PC-3 (cell line): ENCODE data around the gene NAIF1. TPM values are rescaled to one million over a fixed set of nuclear protein-coding genes. Genes with fewer than 3 reads are reported as not detected.
"Not testable (repeated sequence)": the region's sequence is repeated elsewhere in the genome, so short reads cannot be mapped to it uniquely, and the experiment has no call there.

ENCODE experiments used
- ATAC-seq: fragments of 200-7000 bp; cut with Tn5 transposase; 2 replicates; pipeline ENCODE4 v1.9.1; 2020; ENCODE audit warnings: mild to moderate bottlenecking, moderate library complexity
- BruUV-seq: library from RNA; stranded (reverse); fragments of 400-500 nt; replicated peaks from 2 replicates; lab custom pipeline; 2021; lab: Mats Ljungman, UMichigan
- CTCF ChIA-PET: fragments of 300-600 bp; sonication (Branson Sonifier 250); formaldehyde crosslinking; loops from one replicate; lab custom pipeline; 2022; ENCODE audit warnings: antibody characterized with exemption; lab: Charles Lee
- POLR2A ChIA-PET: fragments of 300-600 bp; sonication (Branson Sonifier 250); formaldehyde crosslinking; loops from one replicate; lab custom pipeline; 2022; ENCODE audit warnings: antibody characterized with exemption; ENCODE audit not compliant: unreplicated experiment; lab: Charles Lee
- DNase-seq: peaks from one replicate; pipeline ENCODE4 v3.0.0-alpha.2; 2015
- H2AFZ ChIP-seq: fragments of 300-600 bp; sonication (generic); 2 replicates; pipeline ENCODE4 v1.6.0; 2016; ENCODE audit warnings: antibody characterized with exemption, low read length
- H3F3A ChIP-seq: fragments of 300-600 bp; sonication (generic); one replicate; pipeline ENCODE4 v1.6.0; 2017; ENCODE audit warnings: antibody characterized with exemption, low read length, control low read depth, mild to moderate bottlenecking; ENCODE audit not compliant: unreplicated experiment
- H3K27ac ChIP-seq: fragments of 300-600 bp; sonication (generic); 2 replicates; pipeline ENCODE4 v1.5.1; 2016; ENCODE audit warnings: mild to moderate bottlenecking, low read length
- H3K27me3 ChIP-seq: fragments of 300-600 bp; sonication (generic); 2 replicates; pipeline ENCODE4 v1.6.1; 2016; ENCODE audit warnings: low read length, mixed read lengths
- H3K36me3 ChIP-seq: fragments of 300-600 bp; sonication (generic); 2 replicates; pipeline ENCODE4 v1.6.1; 2016; ENCODE audit warnings: low read depth, mixed run types, low read length, mixed read lengths
- H3K4me1 ChIP-seq: fragments of 300-600 bp; sonication (generic); 2 replicates; pipeline ENCODE4 v1.5.1; 2016; ENCODE audit warnings: low read length; ENCODE audit not compliant: insufficient read depth
- H3K4me2 ChIP-seq: fragments of 300-600 bp; sonication (generic); 2 replicates; pipeline ENCODE4 v1.6.0; 2016; ENCODE audit warnings: low read length
- H3K4me3 ChIP-seq: fragments of 300-600 bp; sonication (generic); 2 replicates; pipeline ENCODE4 v1.5.1; 2016; ENCODE audit warnings: mild to moderate bottlenecking, low read length, mixed read lengths
- H3K79me2 ChIP-seq: fragments of 300-600 bp; sonication (generic); 2 replicates; pipeline ENCODE4 v1.6.1; 2017; ENCODE audit warnings: low read length, mixed read lengths
- H3K9ac ChIP-seq: fragments of 300-600 bp; sonication (generic); 2 replicates; pipeline ENCODE4 v1.6.0; 2016; ENCODE audit warnings: mild to moderate bottlenecking, low read length
- H3K9me2 ChIP-seq: fragments of 300-600 bp; sonication (generic); replicated peaks from 2 replicates; pipeline ENCODE4 v1.6.1; 2016; ENCODE audit warnings: mixed run types, low read length, mixed read lengths
- H3K9me3 ChIP-seq: fragments of 300-600 bp; sonication (generic); 2 replicates; pipeline ENCODE4 v1.6.1; 2016; ENCODE audit warnings: low read length, mixed read lengths
- H4K20me1 ChIP-seq: fragments of 300-600 bp; sonication (generic); 2 replicates; pipeline ENCODE4 v1.6.1; 2016; ENCODE audit warnings: low read length, mixed read lengths
- EZH2 ChIP-seq: fragments of 300-600 bp; sonication (generic); IDR thresholded peaks from one replicate; pipeline ENCODE4 v1.6.1; 2017; ENCODE audit warnings: antibody characterized with exemption, mild to moderate bottlenecking, low read length; ENCODE audit not compliant: unreplicated experiment
- EZH2phosphoT487 ChIP-seq: fragments of 300-600 bp; sonication (generic); IDR thresholded peaks from 2 replicates; pipeline ENCODE4 v1.6.1; 2018; ENCODE audit warnings: mild to moderate bottlenecking, antibody characterized with exemption, low read length, borderline replicate concordance
- intact Hi-C: fragments of 100-400 bp; cut with micrococcal nuclease; formaldehyde crosslinking; loops from 2 replicates; pipeline ENCODE4 v1.9.0; 2023
- total RNA-seq: library from RNA; depleted of rRNA; stranded (reverse); fragments of >200 nt; gene quantifications from 2 replicates; pipeline ENCODE4 v1.2.3, GENCODE V29; 2014
- TF ChIP-seq, protein P1 (sequence below): fragments of 300-600 bp; sonication (generic); conservative IDR thresholded peaks from 2 replicates; pipeline ENCODE4 v1.5.1; 2017; ENCODE audit warnings: antibody characterized with exemption, low read depth, mild to moderate bottlenecking, low read length

NAIF1 gene
- total RNA-seq, 1 experiment from 2014 or later: 8.4 TPM

DNA sequence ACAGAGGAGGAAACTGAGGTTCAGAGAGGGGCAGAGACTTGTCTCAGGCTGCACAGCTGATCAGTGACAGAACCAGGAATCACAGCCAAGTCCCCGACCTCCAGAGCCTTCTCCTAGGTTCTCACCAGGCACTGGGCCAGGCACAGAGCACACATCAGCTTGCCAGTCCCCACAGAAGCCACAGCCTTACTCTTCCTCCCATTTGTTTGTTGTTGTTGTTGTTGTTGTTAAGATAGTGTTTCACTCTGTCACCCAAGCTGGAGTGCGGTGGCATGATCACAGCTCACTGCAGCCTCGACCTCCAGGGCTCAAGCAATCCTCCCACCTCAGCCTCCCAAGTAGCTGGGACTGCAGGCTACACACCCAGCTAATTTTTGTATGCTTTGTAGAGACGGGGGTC, 41.4 kb downstream of the NAIF1 start:
- Histone ChIP-seq H3F3A (no peaks in the 10 kb centered on the region), H3K4me1 (peaks cover 4% of the 10 kb centered on the region; the same call in 1 of the 2 replicates), H3K9me2 (no peaks in the 10 kb centered on the region), H3K27me3 (no peaks in the 10 kb centered on the region), H3K36me3 (no peaks in the 10 kb centered on the region), H3K9ac (no peak overlapping the region), H2AFZ (no peak overlapping the region), H3K4me2 (no peak overlapping the region), H4K20me1 (no peaks in the 10 kb centered on the region), H3K79me2 (no peaks in the 10 kb centered on the region), H3K27ac (no peak overlapping the region), H3K9me3 (no peaks in the 10 kb centered on the region), H3K4me3 (no peak overlapping the region)
- POLR2A ChIA-PET: no interaction called here
- no TSS peak for BruUV-seq
- TF ChIP-seq EZH2phosphoT487 (no peak), EZH2 (no peak)
- TF ChIP-seq, protein P1, sequence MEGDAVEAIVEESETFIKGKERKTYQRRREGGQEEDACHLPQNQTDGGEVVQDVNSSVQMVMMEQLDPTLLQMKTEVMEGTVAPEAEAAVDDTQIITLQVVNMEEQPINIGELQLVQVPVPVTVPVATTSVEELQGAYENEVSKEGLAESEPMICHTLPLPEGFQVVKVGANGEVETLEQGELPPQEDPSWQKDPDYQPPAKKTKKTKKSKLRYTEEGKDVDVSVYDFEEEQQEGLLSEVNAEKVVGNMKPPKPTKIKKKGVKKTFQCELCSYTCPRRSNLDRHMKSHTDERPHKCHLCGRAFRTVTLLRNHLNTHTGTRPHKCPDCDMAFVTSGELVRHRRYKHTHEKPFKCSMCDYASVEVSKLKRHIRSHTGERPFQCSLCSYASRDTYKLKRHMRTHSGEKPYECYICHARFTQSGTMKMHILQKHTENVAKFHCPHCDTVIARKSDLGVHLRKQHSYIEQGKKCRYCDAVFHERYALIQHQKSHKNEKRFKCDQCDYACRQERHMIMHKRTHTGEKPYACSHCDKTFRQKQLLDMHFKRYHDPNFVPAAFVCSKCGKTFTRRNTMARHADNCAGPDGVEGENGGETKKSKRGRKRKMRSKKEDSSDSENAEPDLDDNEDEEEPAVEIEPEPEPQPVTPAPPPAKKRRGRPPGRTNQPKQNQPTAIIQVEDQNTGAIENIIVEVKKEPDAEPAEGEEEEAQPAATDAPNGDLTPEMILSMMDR: no peak
- ATAC-seq (no peak), DNase-seq (no peak)
- intact Hi-C loops: no loop called here
- CTCF ChIA-PET: no interaction called here

- no peak overlapping the region for H3K4me3 ChIP-seq
- intact Hi-C loops: no loop called here
- no peaks in the 10 kb centered on the region for H3K9me2 ChIP-seq
- no peak overlapping the region for H2AFZ ChIP-seq
- H3K27me3 ChIP-seq: no peaks in the 10 kb centered on the region
- ChIA-PET POLR2A (no interaction called here), CTCF (interaction anchor here (0.6 kb wide), 1 partner anchor 93 kb away, joined by 3 read pairs; no protein-coding TSS in a partner anchor)
- H3K36me3 ChIP-seq: no peaks in the 10 kb centered on the region
- no peaks in the 10 kb centered on the region for H4K20me1 ChIP-seq
- peaks cover 4% of the 10 kb centered on the region; the same call in 1 of the 2 replicates for H3K4me1 ChIP-seq
- no peaks in the 10 kb centered on the region for H3F3A ChIP-seq
- no peak overlapping the region for H3K27ac ChIP-seq
- H3K4me2 ChIP-seq: no peak overlapping the region
- no peaks in the 10 kb centered on the region for H3K9me3 ChIP-seq
- DNase-seq: no peak
- BruUV-seq: no TSS peak
- TF ChIP-seq EZH2 (no peak), EZH2phosphoT487 (no peak)
- TF ChIP-seq, protein P1: no peak
- no peak overlapping the region for H3K9ac ChIP-seq
- ATAC-seq: no peak
- no peaks in the 10 kb centered on the region for H3K79me2 ChIP-seq
Observed at GRCh38 chr9:128024761-128025308, 42.3 kb downstream of the NAIF1 start.

- H3K27ac ChIP-seq: not testable (repeated sequence)
Observed at GRCh38 chr9:128023671-128024070, 43.4 kb downstream of the NAIF1 start.

More at GRCh38 chr9:128023671-128024070, 43.4 kb downstream of the NAIF1 start:
- DNase-seq, H3F3A ChIP-seq, H3K4me2 ChIP-seq, H3K4me3 ChIP-seq, H3K9me2 ChIP-seq, H3K9me3 ChIP-seq, BruUV-seq, H3K36me3 ChIP-seq, H3K4me1 ChIP-seq, H3K27me3 ChIP-seq, H3K9ac ChIP-seq, H2AFZ ChIP-seq, intact Hi-C loops, H4K20me1 ChIP-seq, POLR2A ChIA-PET, CTCF ChIA-PET, ATAC-seq, H3K79me2 ChIP-seq: not testable (repeated sequence)
